H9 (cell line): Measurements from ENCODE around the gene STIM2. TPM values are rescaled to one million over a fixed set of nuclear protein-coding genes. Genes with fewer than 3 reads are reported as not detected.

ENCODE experiments used
- DNase-seq: peaks from one replicate; pipeline ENCODE4 v3.0.0-alpha.2; 2017
- H2AFZ ChIP-seq: one replicate; pipeline ENCODE4 v1.6.1; 2013; ENCODE audit warnings: mild to moderate bottlenecking, low read length, control low read depth, moderate library complexity
- H2AK5ac ChIP-seq: 2 replicates; pipeline ENCODE4 v1.6.1; 2013; ENCODE audit warnings: low read length, control low read depth, mixed read lengths; ENCODE audit not compliant: insufficient read length
- H2BK120ac ChIP-seq: one replicate; pipeline ENCODE4 v1.6.1; 2013; ENCODE audit warnings: low read depth, mild to moderate bottlenecking, low read length, control low read depth, inconsistent platforms; ENCODE audit not compliant: poor library complexity, severe bottlenecking
- H2BK12ac ChIP-seq: 2 replicates; pipeline ENCODE4 v1.6.1; 2013; ENCODE audit warnings: low read length, control low read depth, mixed read lengths, low read depth; ENCODE audit not compliant: insufficient read length
- H2BK15ac ChIP-seq: 2 replicates; pipeline ENCODE4 v1.6.1; 2013; ENCODE audit warnings: low read depth, low read length, control low read depth
- H2BK20ac ChIP-seq: one replicate; pipeline ENCODE4 v1.6.1; 2013; ENCODE audit warnings: low read depth, mild to moderate bottlenecking, low read length, control low read depth, inconsistent platforms; ENCODE audit not compliant: poor library complexity, severe bottlenecking
- H2BK5ac ChIP-seq: 2 replicates; pipeline ENCODE4 v1.6.1; 2013; ENCODE audit warnings: low read length, control low read depth, mixed read lengths; ENCODE audit not compliant: insufficient read length
- H3K14ac ChIP-seq: 2 replicates; pipeline ENCODE4 v1.6.1; 2013; ENCODE audit warnings: low read length, control low read depth; ENCODE audit not compliant: insufficient read depth
- H3K18ac ChIP-seq: 2 replicates; pipeline ENCODE4 v1.6.1; 2013; ENCODE audit warnings: low read depth, mild to moderate bottlenecking, mixed read lengths, low read length, control low read depth; ENCODE audit not compliant: insufficient read length
- H3K23ac ChIP-seq: 2 replicates; pipeline ENCODE4 v1.6.1; 2013; ENCODE audit warnings: low read length, control low read depth, mixed read lengths, low read depth; ENCODE audit not compliant: insufficient read length
- H3K23me2 ChIP-seq: 2 replicates; pipeline ENCODE4 v1.6.1; 2013; ENCODE audit warnings: low read depth, mild to moderate bottlenecking, mixed read lengths, low read length, control low read depth; ENCODE audit not compliant: insufficient read length, poor library complexity, severe bottlenecking
- H3K27ac ChIP-seq: 2 replicates; pipeline ENCODE4 v1.5.1; 2013; ENCODE audit warnings: low read length, control low read depth, mixed read lengths, low read depth; ENCODE audit not compliant: insufficient read length
- H3K27me3 ChIP-seq: 2 replicates; pipeline ENCODE4 v1.6.1; 2013; ENCODE audit warnings: low read length, control low read depth, inconsistent platforms; ENCODE audit not compliant: insufficient read depth
- H3K4ac ChIP-seq: 2 replicates; pipeline ENCODE4 v1.6.1; 2013; ENCODE audit warnings: low read depth, mild to moderate bottlenecking, control low read depth, inconsistent platforms, low read length, moderate library complexity
- H3K4me1 ChIP-seq: 2 replicates; pipeline ENCODE4 v1.6.1; 2013; ENCODE audit warnings: low read length, control low read depth, inconsistent platforms; ENCODE audit not compliant: insufficient read depth
- H3K4me2 ChIP-seq: 2 replicates; pipeline ENCODE4 v1.6.1; 2013; ENCODE audit warnings: low read length, control low read depth, mixed read lengths; ENCODE audit not compliant: insufficient read length, insufficient read depth
- H3K56ac ChIP-seq: 2 replicates; pipeline ENCODE4 v1.6.1; 2013; ENCODE audit warnings: low read depth, mild to moderate bottlenecking, mixed read lengths, low read length, control low read depth; ENCODE audit not compliant: insufficient read length
- H3K79me1 ChIP-seq: 2 replicates; pipeline ENCODE4 v1.6.1; 2013; ENCODE audit warnings: low read depth, mild to moderate bottlenecking, moderate library complexity, low read length, control low read depth, inconsistent platforms; ENCODE audit not compliant: insufficient read depth, poor library complexity, severe bottlenecking
- H3K79me2 ChIP-seq: 2 replicates; pipeline ENCODE4 v1.6.1; 2013; ENCODE audit warnings: low read length, control low read depth, inconsistent platforms; ENCODE audit not compliant: insufficient read depth
- H3K9ac ChIP-seq: 2 replicates; pipeline ENCODE4 v1.6.1; 2013; ENCODE audit warnings: low read length, control low read depth, mixed read lengths; ENCODE audit not compliant: insufficient read length; ENCODE audit errors: extremely low read depth
- H3K9me3 ChIP-seq: one replicate; pipeline ENCODE4 v1.6.1; 2013; ENCODE audit warnings: low read depth, low read length, inconsistent platforms; ENCODE audit not compliant: control insufficient read depth
- H3T11ph ChIP-seq: one replicate; pipeline ENCODE4 v1.6.1; 2013; ENCODE audit warnings: mild to moderate bottlenecking, low read length, control low read depth, inconsistent platforms
- H4K20me1 ChIP-seq: one replicate; pipeline ENCODE4 v1.6.1; 2013; ENCODE audit not compliant: control insufficient read depth, insufficient read length, insufficient read depth
- H4K5ac ChIP-seq: 2 replicates; pipeline ENCODE4 v1.6.1; 2013; ENCODE audit warnings: low read depth, mild to moderate bottlenecking, mixed read lengths, low read length, control low read depth; ENCODE audit not compliant: insufficient read length
- H4K8ac ChIP-seq: replicated peaks from 2 replicates; pipeline ENCODE4 v1.6.1; 2013; ENCODE audit warnings: low read length, control low read depth, mixed read lengths, low read depth; ENCODE audit not compliant: insufficient read length
- H4K91ac ChIP-seq: 2 replicates; pipeline ENCODE4 v1.6.1; 2013; ENCODE audit warnings: low read depth, mild to moderate bottlenecking, moderate library complexity, mixed read lengths, low read length, control low read depth; ENCODE audit not compliant: insufficient read length
- H3K27ac Mint-ChIP-seq, 3 experiments: 2 replicates in 2 of 3; 3 replicates in 1 of 3; pipeline ENCODE4 v1.8.0; 2020 to 2021; ENCODE audit warnings: mixed read lengths in 3 of 3, mild to moderate bottlenecking in 1 of 3, moderate library complexity in 1 of 3
- H3K27me3 Mint-ChIP-seq: 2 replicates; pipeline ENCODE4 v1.8.0; 2021; ENCODE audit warnings: low read depth, mild to moderate bottlenecking, moderate library complexity, mixed read lengths
- H3K36me3 Mint-ChIP-seq, 3 experiments: 2 replicates in 2 of 3; 3 replicates in 1 of 3; pipeline ENCODE4 v1.8.0; 2020 to 2021; ENCODE audit warnings: low read depth in 3 of 3, mixed read lengths in 3 of 3; ENCODE audit not compliant: insufficient read depth in 1 of 3
- H3K4me1 Mint-ChIP-seq, 2 experiments: 2 replicates each; pipeline ENCODE4 v1.8.0; 2020; ENCODE audit warnings: mixed read lengths in 2 of 2
- H3K4me3 Mint-ChIP-seq, 2 experiments: 2 replicates in 1 of 2; 3 replicates in 1 of 2; pipeline ENCODE4 v1.8.0; 2020 to 2021; ENCODE audit warnings: mild to moderate bottlenecking in 2 of 2, mixed read lengths in 2 of 2, moderate library complexity in 1 of 2
- H3K9me3 Mint-ChIP-seq, 2 experiments: 2 replicates in 1 of 2; 3 replicates in 1 of 2; pipeline ENCODE4 v1.8.0; 2020; ENCODE audit warnings: mild to moderate bottlenecking in 2 of 2, mixed read lengths in 2 of 2, moderate library complexity in 1 of 2
- WGBS: extraction: QIAGEN DNeasy Blood & Tissue Kit; methylation state at CpG from one replicate; pipeline ENCODE4 v1.1.7; 2013; ENCODE audit warnings: missing lambda C conversion rate, low lambda C conversion rate, mixed read lengths; ENCODE audit not compliant: insufficient read length; ENCODE audit errors: extremely low coverage; 5-methylcytosine and 5-hydroxymethylcytosine counted together
- total RNA-seq: library from RNA; stranded (reverse); gene quantifications from 2 replicates; pipeline ENCODE4 v1.2.1, GENCODE V29; 2021
- TF ChIP-seq, protein P1 (sequence below): fragments of 200-600 bp; sonication (generic); conservative IDR thresholded peaks from 3 replicates; pipeline ENCODE4 v1.8.0; 2021; ENCODE audit warnings: antibody characterized with exemption, mild to moderate bottlenecking

The STIM2 gene
- total RNA-seq, 1 experiment from 2014 or later: 26.2 TPM

DNA sequence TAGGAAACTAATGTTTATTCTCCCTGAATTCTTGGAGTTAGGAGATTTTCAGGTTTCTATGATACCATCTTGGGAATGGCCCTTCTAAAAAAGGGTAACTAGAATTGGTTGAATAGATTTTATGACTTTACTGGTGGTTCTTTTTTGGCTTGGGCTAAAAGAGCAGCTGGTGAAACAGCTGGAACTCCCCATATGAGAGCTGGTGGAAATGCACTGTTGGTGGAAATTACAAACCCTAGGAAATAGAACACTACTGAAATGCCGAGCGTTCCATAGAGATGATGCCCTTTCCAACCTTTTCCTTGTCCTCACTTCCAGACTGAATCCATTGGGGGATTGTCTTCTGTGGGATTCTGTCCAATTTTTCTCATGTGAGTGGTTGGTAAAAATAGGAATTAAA lies 139.5 kb downstream of the STIM2 start:
- H3K4ac ChIP-seq: no peak overlapping the region

More for the DNA sequence above, 139.5 kb downstream of the STIM2 start:
- Histone ChIP-seq H3K27me3 (no peaks in the 10 kb centered on the region), H3K18ac (no peak overlapping the region), H3K23ac (no peak overlapping the region), H3K4me1 (peaks cover 2% of the 10 kb centered on the region; the same call in 1 of the 2 replicates), H3K14ac (no peak overlapping the region), H4K20me1 (no peaks in the 10 kb centered on the region), H2AFZ (no peak overlapping the region), H3K9ac (no peak overlapping the region), H2AK5ac (no peak overlapping the region), H4K5ac (no peak overlapping the region), H4K91ac (no peak overlapping the region), H2BK15ac (no peak overlapping the region), H2BK20ac (no peak overlapping the region), H3K79me1 (no peaks in the 10 kb centered on the region), H3K9me3 (no peaks in the 10 kb centered on the region), H3K4me2 (no peak overlapping the region), H3K23me2 (no peaks in the 10 kb centered on the region), H3T11ph (no peak overlapping the region), H4K8ac (no peak overlapping the region), H3K79me2 (no peaks in the 10 kb centered on the region), H2BK5ac (no peak overlapping the region), H2BK12ac (no peak overlapping the region), H2BK120ac (no peak overlapping the region), H3K56ac (no peak overlapping the region), H3K27ac (no peak overlapping the region)
- Mint-ChIP-seq H3K36me3 (peaks cover 0 to 1% (median 0%) of the 10 kb centered on the region in 3 experiments; a peak in 2 of 7 replicates), H3K27ac (no peak overlapping the region), H3K27me3 (no peaks in the 10 kb centered on the region), H3K4me1 (peaks cover 9 to 14% of the 10 kb centered on the region in 2 experiments), H3K9me3 (no peaks in the 10 kb centered on the region; a peak in 1 of 5 replicates), H3K4me3 (no peak overlapping the region)
- TF ChIP-seq, protein P1, sequence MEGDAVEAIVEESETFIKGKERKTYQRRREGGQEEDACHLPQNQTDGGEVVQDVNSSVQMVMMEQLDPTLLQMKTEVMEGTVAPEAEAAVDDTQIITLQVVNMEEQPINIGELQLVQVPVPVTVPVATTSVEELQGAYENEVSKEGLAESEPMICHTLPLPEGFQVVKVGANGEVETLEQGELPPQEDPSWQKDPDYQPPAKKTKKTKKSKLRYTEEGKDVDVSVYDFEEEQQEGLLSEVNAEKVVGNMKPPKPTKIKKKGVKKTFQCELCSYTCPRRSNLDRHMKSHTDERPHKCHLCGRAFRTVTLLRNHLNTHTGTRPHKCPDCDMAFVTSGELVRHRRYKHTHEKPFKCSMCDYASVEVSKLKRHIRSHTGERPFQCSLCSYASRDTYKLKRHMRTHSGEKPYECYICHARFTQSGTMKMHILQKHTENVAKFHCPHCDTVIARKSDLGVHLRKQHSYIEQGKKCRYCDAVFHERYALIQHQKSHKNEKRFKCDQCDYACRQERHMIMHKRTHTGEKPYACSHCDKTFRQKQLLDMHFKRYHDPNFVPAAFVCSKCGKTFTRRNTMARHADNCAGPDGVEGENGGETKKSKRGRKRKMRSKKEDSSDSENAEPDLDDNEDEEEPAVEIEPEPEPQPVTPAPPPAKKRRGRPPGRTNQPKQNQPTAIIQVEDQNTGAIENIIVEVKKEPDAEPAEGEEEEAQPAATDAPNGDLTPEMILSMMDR: no peak
- no peak for DNase-seq
- WGBS: no CpG with 5 or more reads among the region's 2 CpGs
